Body of pancreas (tissue), 4 donors: ENCODE results near the gene ORC4.

Experiments used
- CTCF ChIP-seq, 7 experiments: fragments of 450-650 bp in 4 of 7; fragments of 200-600 bp in 3 of 7; sonication (generic) in 3 of 7; IDR thresholded peaks; one replicate each; pipeline ENCODE4 v1.5.1; 2016 to 2019; ENCODE audit warnings: antibody characterized with exemption in 7 of 7
- POLR2A ChIP-seq, 3 donors: fragments of 450-650 bp; IDR thresholded peaks; one replicate each; pipeline ENCODE4 v1.6.1; 2016; ENCODE audit warnings: antibody characterized with exemption in 3 of 3, mild to moderate bottlenecking in 2 of 3

GRCh38 chr2:147904051-147904450 is 116.5 kb downstream of the ORC4 start:
- no peak for TF ChIP-seq CTCF (IDR thresholded peaks at IDR 0.05)
- TF ChIP-seq POLR2A (IDR thresholded peaks at IDR 0.05): no peak
